AG08395 (cell line): ENCODE data around the gene SLC5A6.

Source experiments
- DNase-seq: peaks from one replicate; pipeline ENCODE4 v3.0.0; 2012; ENCODE audit warnings: mixed read lengths, low spot score

Gene SLC5A6

GRCh38 chr2:27211943-27212625 lies at the start of gene SLC5A6, which contains the start of gene ATRAID:
TSS of gene SLC5A6 (minus strand) at chr2:27212268. CDS start at chr2:27207650, 4,618 bp downstream.
TSS of gene ATRAID (plus strand) at chr2:27212041. CDS start at chr2:27212369, 328 bp downstream.
- DNase-seq = peak; percentile 95

GRCh38 chr2:27261241-27261925 lies 49.3 kb upstream of the SLC5A6 start:
- no peak for DNase-seq

GRCh38 chr2:27258051-27258450 lies 46.0 kb upstream of the SLC5A6 start:
- no peak for DNase-seq

- no peak for DNase-seq
Measured at GRCh38 chr2:27256855-27257454, 44.9 kb upstream of the SLC5A6 start.

- peak; percentile 49 for DNase-seq
Measured at GRCh38 chr2:27255660-27256059, 43.6 kb upstream of the SLC5A6 start.

GRCh38 chr2:27255187-27255586 lies 43.1 kb upstream of the SLC5A6 start:
- DNase-seq = no peak

GRCh38 chr2:27251766-27252165 lies 39.7 kb upstream of the SLC5A6 start:
- DNase-seq = no peak

GRCh38 chr2:27250652-27251379 lies 38.7 kb upstream of the SLC5A6 start:
- no peak for DNase-seq

GRCh38 chr2:27249891-27250651 lies 38.0 kb upstream of the SLC5A6 start:
- peak; percentile 64 for DNase-seq

GRCh38 chr2:27249159-27249890 lies 37.3 kb upstream of the SLC5A6 start:
- DNase-seq = no peak

GRCh38 chr2:27247893-27248292 lies 35.8 kb upstream of the SLC5A6 start:
- DNase-seq = no peak

GRCh38 chr2:27245626-27246025 lies 33.6 kb upstream of the SLC5A6 start:
- no peak for DNase-seq

GRCh38 chr2:27245116-27245515 lies 33.0 kb upstream of the SLC5A6 start:
- DNase-seq = no peak

- no peak for DNase-seq
Measured at GRCh38 chr2:27243391-27244130, 31.5 kb upstream of the SLC5A6 start.

GRCh38 chr2:27242614-27242951 lies 30.5 kb upstream of the SLC5A6 start:
- DNase-seq = no peak

GRCh38 chr2:27241761-27242613 lies 29.9 kb upstream of the SLC5A6 start:
- DNase-seq = no peak

- DNase-seq = no peak
Measured at GRCh38 chr2:27240406-27240805, 28.3 kb upstream of the SLC5A6 start.

GRCh38 chr2:27238976-27239375 lies 26.9 kb upstream of the SLC5A6 start:
- DNase-seq = no peak

GRCh38 chr2:27237341-27237945 lies 25.4 kb upstream of the SLC5A6 start:
- no peak for DNase-seq
